GM12878 (cell line): ENCODE measurements around the gene RAP1B.

Source experiments
- ASH2L ChIP-seq: fragments of 300-600, 200-600 bp; sonication (generic); IDR thresholded peaks from 2 replicates; pipeline ENCODE4 v1.6.1; 2017; ENCODE audit warnings: low read depth, mild to moderate bottlenecking, borderline replicate concordance
- EZH2 ChIP-seq: IDR thresholded peaks from 2 replicates; pipeline ENCODE4 v1.6.1; 2012; ENCODE audit warnings: low read depth, mild to moderate bottlenecking, control low read depth, inconsistent platforms, low read length, borderline replicate concordance; ENCODE audit not compliant: control insufficient read depth
- POLR2A ChIP-seq: IDR thresholded peaks from 2 replicates; pipeline ENCODE4 v1.6.1; 2011; ENCODE audit warnings: low read depth, mild to moderate bottlenecking, low read length
- POLR2AphosphoS5 ChIP-seq: IDR thresholded peaks from 2 replicates; pipeline ENCODE4 v1.6.1; 2011; ENCODE audit warnings: mild to moderate bottlenecking, low read length, inconsistent platforms
- SIN3A ChIP-seq: IDR thresholded peaks from 2 replicates; pipeline ENCODE4 v1.6.1; 2012; ENCODE audit warnings: low read depth, low read length, improper control_type of control experiment
- SIX5 ChIP-seq: IDR thresholded peaks from 2 replicates; pipeline ENCODE4 v1.6.1; 2011; ENCODE audit warnings: mild to moderate bottlenecking, low read depth, low read length, moderate library complexity; ENCODE audit not compliant: severe bottlenecking
- TCF3 ChIP-seq: IDR thresholded peaks from 2 replicates; pipeline ENCODE4 v1.6.1; 2012; ENCODE audit warnings: low read depth, mild to moderate bottlenecking, low read length, borderline replicate concordance; ENCODE audit not compliant: insufficient read depth
- TCF7 ChIP-seq: IDR thresholded peaks from 2 replicates; pipeline ENCODE4 v1.6.1; 2014; ENCODE audit warnings: antibody characterized with exemption, borderline replicate concordance
- ZBED1 ChIP-seq: IDR thresholded peaks from 2 replicates; pipeline ENCODE4 v1.6.1; 2016; ENCODE audit warnings: borderline replicate concordance
- ZNF274 ChIP-seq: IDR thresholded peaks from one replicate; pipeline ENCODE4 v1.8.0; 2011; ENCODE audit not compliant: insufficient read length, insufficient read depth
- ZSCAN29 ChIP-seq: fragments of 450-650 bp; IDR thresholded peaks from 2 replicates; pipeline ENCODE4 v1.6.1; 2017; ENCODE audit warnings: mild to moderate bottlenecking, moderate library complexity
- TF ChIP-seq, protein P1 (sequence below), 3 experiments: IDR thresholded peaks in 2 of 3; conservative IDR thresholded peaks in 1 of 3; 2 replicates each; pipeline ENCODE4 v1.5.1; 2011; ENCODE audit warnings: low read depth in 3 of 3, low read length in 3 of 3, mild to moderate bottlenecking in 3 of 3, control low read depth in 2 of 3, moderate library complexity in 2 of 3, inconsistent platforms in 1 of 3, mixed read lengths in 1 of 3; ENCODE audit not compliant: control insufficient read depth in 2 of 3, insufficient read depth in 1 of 3; ENCODE audit errors: extremely low read depth in 1 of 3
- TF ChIP-seq, protein P2 (sequence below): IDR thresholded peaks from 2 replicates; pipeline ENCODE4 v1.6.1; 2011; ENCODE audit warnings: borderline replicate concordance, low read depth, mild to moderate bottlenecking, moderate library complexity, mixed read lengths, low read length; ENCODE audit not compliant: insufficient read depth; ENCODE audit errors: extremely low read length

DNA sequence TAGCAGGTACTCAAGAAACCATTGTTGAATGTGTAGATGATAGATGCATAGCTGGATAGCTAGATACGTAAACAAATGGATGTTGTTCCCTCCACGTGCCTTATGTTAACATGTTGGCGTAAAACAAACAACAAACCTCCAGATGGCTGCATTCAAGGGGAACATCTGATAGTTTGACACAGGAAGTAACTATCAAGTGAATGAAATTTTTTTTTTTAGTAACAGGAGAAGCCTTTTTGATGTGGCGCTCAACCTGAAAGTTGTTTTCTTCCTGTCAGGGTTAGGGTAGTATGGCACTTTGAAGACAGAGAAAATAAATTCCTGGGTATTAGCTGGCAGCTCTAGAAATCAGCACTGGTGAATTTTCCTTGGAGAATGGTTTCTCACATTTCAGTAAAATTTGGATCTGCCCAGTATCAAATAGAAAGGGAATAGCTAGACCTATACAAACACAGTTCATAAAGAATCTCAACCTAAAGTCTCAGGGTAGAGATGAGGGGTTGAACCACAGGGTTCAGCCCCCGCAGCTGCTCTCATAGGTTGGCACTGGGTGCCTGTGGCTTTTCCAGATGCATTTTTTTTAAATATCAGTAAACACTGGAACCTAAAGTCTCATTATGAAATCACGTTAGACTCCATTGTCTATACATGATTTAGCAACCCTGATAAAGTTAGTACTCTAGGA lies 18.8 kb upstream of the RAP1B start:
- TF ChIP-seq, protein P1, sequence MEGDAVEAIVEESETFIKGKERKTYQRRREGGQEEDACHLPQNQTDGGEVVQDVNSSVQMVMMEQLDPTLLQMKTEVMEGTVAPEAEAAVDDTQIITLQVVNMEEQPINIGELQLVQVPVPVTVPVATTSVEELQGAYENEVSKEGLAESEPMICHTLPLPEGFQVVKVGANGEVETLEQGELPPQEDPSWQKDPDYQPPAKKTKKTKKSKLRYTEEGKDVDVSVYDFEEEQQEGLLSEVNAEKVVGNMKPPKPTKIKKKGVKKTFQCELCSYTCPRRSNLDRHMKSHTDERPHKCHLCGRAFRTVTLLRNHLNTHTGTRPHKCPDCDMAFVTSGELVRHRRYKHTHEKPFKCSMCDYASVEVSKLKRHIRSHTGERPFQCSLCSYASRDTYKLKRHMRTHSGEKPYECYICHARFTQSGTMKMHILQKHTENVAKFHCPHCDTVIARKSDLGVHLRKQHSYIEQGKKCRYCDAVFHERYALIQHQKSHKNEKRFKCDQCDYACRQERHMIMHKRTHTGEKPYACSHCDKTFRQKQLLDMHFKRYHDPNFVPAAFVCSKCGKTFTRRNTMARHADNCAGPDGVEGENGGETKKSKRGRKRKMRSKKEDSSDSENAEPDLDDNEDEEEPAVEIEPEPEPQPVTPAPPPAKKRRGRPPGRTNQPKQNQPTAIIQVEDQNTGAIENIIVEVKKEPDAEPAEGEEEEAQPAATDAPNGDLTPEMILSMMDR (IDR thresholded peaks at IDR 0.05 in 2 of 3, conservative IDR thresholded peaks at IDR 0.05 in 1 of 3; ENCODE audit: control insufficient read depth in 2 of 3, extremely low read depth in 1 of 3, insufficient read depth in 1 of 3, low read depth in 3 of 3, low read length in 3 of 3), result no peak
- TF ChIP-seq TCF3 (no peak), SIN3A (no peak), ASH2L (no peak), POLR2A (no peak), EZH2 (no peak), ZNF274 (no peak), POLR2AphosphoS5 (no peak), SIX5 (no peak), TCF7 (peak; percentile 69; the same call in 1 of the 2 replicates), ZSCAN29 (no peak), ZBED1 (no peak)
- TF ChIP-seq, protein P2, sequence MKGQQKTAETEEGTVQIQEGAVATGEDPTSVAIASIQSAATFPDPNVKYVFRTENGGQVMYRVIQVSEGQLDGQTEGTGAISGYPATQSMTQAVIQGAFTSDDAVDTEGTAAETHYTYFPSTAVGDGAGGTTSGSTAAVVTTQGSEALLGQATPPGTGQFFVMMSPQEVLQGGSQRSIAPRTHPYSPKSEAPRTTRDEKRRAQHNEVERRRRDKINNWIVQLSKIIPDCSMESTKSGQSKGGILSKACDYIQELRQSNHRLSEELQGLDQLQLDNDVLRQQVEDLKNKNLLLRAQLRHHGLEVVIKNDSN, result no peak
